GM10248 (cell line): ENCODE measurements around the gene ITPKB.

Source experiments
- CTCF ChIA-PET: fragments of 300-600 bp; sonication (Branson Sonifier 250); formaldehyde crosslinking; extraction: SDS; loops from one replicate; lab custom pipeline; 2021; ENCODE audit warnings: antibody characterized with exemption; lab: Yijun Ruan, JAX
- POLR2A ChIA-PET: fragments of 350-650 bp; sonication (Branson Sonifier 250); formaldehyde crosslinking; extraction: SDS; loops from one replicate; lab custom pipeline; 2020; ENCODE audit warnings: antibody characterized with exemption; lab: Yijun Ruan, JAX
- DNase-seq: peaks from one replicate; pipeline ENCODE4 v3.0.0; 2012; ENCODE audit errors: extremely low spot score
- CTCF ChIP-seq: IDR thresholded peaks from 2 replicates; pipeline ENCODE4 v1.5.1; 2012; ENCODE audit warnings: mild to moderate bottlenecking, low read depth; ENCODE audit errors: extremely low read depth, missing control alignments, control extremely low read depth

The ITPKB gene

GRCh38 chr1:226658546-226659125 lies 80.4 kb downstream of the ITPKB start:
- no peak for TF ChIP-seq CTCF
- ChIA-PET CTCF (no interaction called here), POLR2A (no interaction called here)
- no peak for DNase-seq

GRCh38 chr1:226657895-226658545 lies 81.1 kb downstream of the ITPKB start:
- POLR2A ChIA-PET, result no interaction called here
- TF ChIP-seq CTCF, result no peak
- CTCF ChIA-PET, result no interaction called here
- no peak for DNase-seq

- DNase-seq, result no peak
- no peak for TF ChIP-seq CTCF
- ChIA-PET CTCF (interaction anchor here (1.0 to 1.6 kb wide), 3 partner anchors 11 to 249 kb away, joined by 3 to 4 read pairs (median 4); partner anchors contain the start of gene PARP1), POLR2A (no interaction called here)
These were observed 82.3 kb downstream of the ITPKB start for GRCh38 chr1:226656601-226657277.

- no peak for DNase-seq
- ChIA-PET CTCF (interaction anchor here (1.0 to 1.6 kb wide), 4 partner anchors 12 to 248 kb away, joined by 3 to 4 read pairs (median 4); partner anchors contain the start of gene PARP1), POLR2A (no interaction called here)
- no peak for TF ChIP-seq CTCF
These were observed 82.9 kb downstream of the ITPKB start for GRCh38 chr1:226656201-226656600.

- no peak for TF ChIP-seq CTCF
- ChIA-PET CTCF (interaction anchor here (1.0 to 1.6 kb wide), 4 partner anchors 12 to 248 kb away, joined by 3 to 4 read pairs (median 4); partner anchors contain the start of gene PARP1), POLR2A (no interaction called here)
- DNase-seq, result no peak
These were observed 83.6 kb downstream of the ITPKB start for GRCh38 chr1:226655251-226656163.

GRCh38 chr1:226654668-226655055 lies 84.4 kb downstream of the ITPKB start:
- ChIA-PET CTCF (interaction anchor here (0.8 to 2.9 kb wide), 4 partner anchors 9 to 174 kb away, joined by 3 to 10 read pairs (median 4); no protein-coding TSS in a partner anchor), POLR2A (no interaction called here)
- DNase-seq, result no peak
- no peak for TF ChIP-seq CTCF
